ENCODE results near the gene RAD50. TPM values are rescaled to one million over a fixed set of nuclear protein-coding genes. Genes with fewer than 3 reads are reported as not detected.

The RAD50 gene
- total and polyA plus RNA-seq, 10 of the 15 experiments (the other 5 are each of a cell fraction or from before 2014, with no cell fraction given) = 12.8 to 68.6 (median 47.0) TPM

- TF ChIP-seq PAX5 (IDR thresholded peaks at IDR 0.05; ENCODE audit: borderline replicate concordance, low read depth, low read length) (peak; percentile 75; the same call in 1 of the 2 replicates), MYB (IDR thresholded peaks at IDR 0.05; ENCODE audit: borderline replicate concordance, low read depth, low read length) (no peak), CREB1 (IDR thresholded peaks at IDR 0.05; ENCODE audit: low read depth) (peak; percentile 64; the same call in 1 of the 2 replicates), RUNX3 (IDR thresholded peaks at IDR 0.05; ENCODE audit: low read length) (peak; percentile 99), MTA2 (IDR thresholded peaks at IDR 0.05; ENCODE audit: low read depth) (peak; percentile 95), KLF5 (IDR thresholded peaks at IDR 0.05; ENCODE audit: partially characterized antibody) (peak; percentile 58), RELA (IDR thresholded peaks at IDR 0.05; ENCODE audit: borderline replicate concordance, partially characterized antibody) (peak; percentile 50), ETV6 (conservative IDR thresholded peaks at IDR 0.05 in 1 of 2, IDR thresholded peaks at IDR 0.05 in 1 of 2; ENCODE audit: borderline replicate concordance in 1 of 2, low read depth in 1 of 2) (peak in 1 of 2 experiments; percentile 88; a peak in 2 of 4 replicates), MAX (IDR thresholded peaks at IDR 0.05; ENCODE audit: low read depth, low read length) (no peak), JUND (IDR thresholded peaks at IDR 0.05; ENCODE audit: low read depth, low read length) (no peak), YY1 (IDR thresholded peaks at IDR 0.05; ENCODE audit: low read depth, low read length) (no peak), SUZ12 (IDR thresholded peaks at IDR 0.05; ENCODE audit: unreplicated experiment) (no peak), ASH2L (IDR thresholded peaks at IDR 0.05; ENCODE audit: borderline replicate concordance, low read depth) (no peak), ZNF274 (IDR thresholded peaks at IDR 0.05; ENCODE audit: insufficient read depth, insufficient read length) (no peak), GABPA (IDR thresholded peaks at IDR 0.05; ENCODE audit: low read depth) (peak; percentile 28; the same call in 1 of the 2 replicates), ATF2 (IDR thresholded peaks at IDR 0.05; ENCODE audit: low read length) (peak; percentile 97), SMC3 (IDR thresholded peaks at IDR 0.05; ENCODE audit: borderline replicate concordance, low read length) (no peak), STAT1 (conservative IDR thresholded peaks at IDR 0.05) (0 out of 2 replicates have a peak, but pooled peaks have one; percentile 13)
- TF ChIP-seq, protein P1, sequence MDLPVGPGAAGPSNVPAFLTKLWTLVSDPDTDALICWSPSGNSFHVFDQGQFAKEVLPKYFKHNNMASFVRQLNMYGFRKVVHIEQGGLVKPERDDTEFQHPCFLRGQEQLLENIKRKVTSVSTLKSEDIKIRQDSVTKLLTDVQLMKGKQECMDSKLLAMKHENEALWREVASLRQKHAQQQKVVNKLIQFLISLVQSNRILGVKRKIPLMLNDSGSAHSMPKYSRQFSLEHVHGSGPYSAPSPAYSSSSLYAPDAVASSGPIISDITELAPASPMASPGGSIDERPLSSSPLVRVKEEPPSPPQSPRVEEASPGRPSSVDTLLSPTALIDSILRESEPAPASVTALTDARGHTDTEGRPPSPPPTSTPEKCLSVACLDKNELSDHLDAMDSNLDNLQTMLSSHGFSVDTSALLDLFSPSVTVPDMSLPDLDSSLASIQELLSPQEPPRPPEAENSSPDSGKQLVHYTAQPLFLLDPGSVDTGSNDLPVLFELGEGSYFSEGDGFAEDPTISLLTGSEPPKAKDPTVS (IDR thresholded peaks at IDR 0.05; ENCODE audit: low read depth, low read length) = no peak
- TF ChIP-seq, protein P2, sequence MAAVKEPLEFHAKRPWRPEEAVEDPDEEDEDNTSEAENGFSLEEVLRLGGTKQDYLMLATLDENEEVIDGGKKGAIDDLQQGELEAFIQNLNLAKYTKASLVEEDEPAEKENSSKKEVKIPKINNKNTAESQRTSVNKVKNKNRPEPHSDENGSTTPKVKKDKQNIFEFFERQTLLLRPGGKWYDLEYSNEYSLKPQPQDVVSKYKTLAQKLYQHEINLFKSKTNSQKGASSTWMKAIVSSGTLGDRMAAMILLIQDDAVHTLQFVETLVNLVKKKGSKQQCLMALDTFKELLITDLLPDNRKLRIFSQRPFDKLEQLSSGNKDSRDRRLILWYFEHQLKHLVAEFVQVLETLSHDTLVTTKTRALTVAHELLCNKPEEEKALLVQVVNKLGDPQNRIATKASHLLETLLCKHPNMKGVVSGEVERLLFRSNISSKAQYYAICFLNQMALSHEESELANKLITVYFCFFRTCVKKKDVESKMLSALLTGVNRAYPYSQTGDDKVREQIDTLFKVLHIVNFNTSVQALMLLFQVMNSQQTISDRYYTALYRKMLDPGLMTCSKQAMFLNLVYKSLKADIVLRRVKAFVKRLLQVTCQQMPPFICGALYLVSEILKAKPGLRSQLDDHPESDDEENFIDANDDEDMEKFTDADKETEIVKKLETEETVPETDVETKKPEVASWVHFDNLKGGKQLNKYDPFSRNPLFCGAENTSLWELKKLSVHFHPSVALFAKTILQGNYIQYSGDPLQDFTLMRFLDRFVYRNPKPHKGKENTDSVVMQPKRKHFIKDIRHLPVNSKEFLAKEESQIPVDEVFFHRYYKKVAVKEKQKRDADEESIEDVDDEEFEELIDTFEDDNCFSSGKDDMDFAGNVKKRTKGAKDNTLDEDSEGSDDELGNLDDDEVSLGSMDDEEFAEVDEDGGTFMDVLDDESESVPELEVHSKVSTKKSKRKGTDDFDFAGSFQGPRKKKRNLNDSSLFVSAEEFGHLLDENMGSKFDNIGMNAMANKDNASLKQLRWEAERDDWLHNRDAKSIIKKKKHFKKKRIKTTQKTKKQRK (IDR thresholded peaks at IDR 0.05; ENCODE audit: low read depth, low read length) = no peak; the same call in 1 of the 2 replicates
- TF ChIP-seq, protein P3, sequence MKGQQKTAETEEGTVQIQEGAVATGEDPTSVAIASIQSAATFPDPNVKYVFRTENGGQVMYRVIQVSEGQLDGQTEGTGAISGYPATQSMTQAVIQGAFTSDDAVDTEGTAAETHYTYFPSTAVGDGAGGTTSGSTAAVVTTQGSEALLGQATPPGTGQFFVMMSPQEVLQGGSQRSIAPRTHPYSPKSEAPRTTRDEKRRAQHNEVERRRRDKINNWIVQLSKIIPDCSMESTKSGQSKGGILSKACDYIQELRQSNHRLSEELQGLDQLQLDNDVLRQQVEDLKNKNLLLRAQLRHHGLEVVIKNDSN (IDR thresholded peaks at IDR 0.05; ENCODE audit: borderline replicate concordance, extremely low read length, insufficient read depth, low read depth, low read length) = no peak
Observed at GRCh38 chr5:132525299-132525724, 31.5 kb upstream of the RAD50 start (continued).

Data from GM12878 (cell line).